Brain microvascular endothelial cell (primary cell): ENCODE results near the gene WDR45.
A peak's percentile ranks its signal among the peaks of the same experiment; 100 is the strongest.

Experiments
- DNase-seq: peaks from one replicate; pipeline ENCODE4 v3.0.0-alpha.2; 2020
- H3K27ac ChIP-seq: fragments of 250-450 bp; sonication (Bioruptor Pico); 2 replicates; pipeline ENCODE4 v1.5.1; 2020; ENCODE audit warnings: mild to moderate bottlenecking, moderate library complexity
- H3K27me3 ChIP-seq: fragments of 250-450 bp; sonication (Bioruptor Pico); replicated peaks from 2 replicates; pipeline ENCODE4 v1.5.1; 2020; ENCODE audit warnings: mild to moderate bottlenecking
- H3K36me3 ChIP-seq: fragments of 250-450 bp; sonication (Bioruptor Pico); replicated peaks from 2 replicates; pipeline ENCODE4 v1.5.1; 2020; ENCODE audit warnings: mild to moderate bottlenecking
- H3K4me3 ChIP-seq: 2 replicates; pipeline ENCODE4 v1.5.1; 2011; ENCODE audit warnings: low read depth, mild to moderate bottlenecking, control low read depth, low read length, moderate library complexity
- in situ Hi-C: cut with HindIII; loops from 2 replicates; pipeline ENCODE4 v1.10.0; 2017; ENCODE audit warnings: low sequenced_read_pairs, low pct_ligation_motif_present
- TF ChIP-seq, protein P1 (sequence below): IDR thresholded peaks from 2 replicates; pipeline ENCODE4 v1.5.1; 2011; ENCODE audit warnings: low read depth, mild to moderate bottlenecking, moderate library complexity, low read length, control low read depth, inconsistent platforms; ENCODE audit errors: missing control alignments

The WDR45 gene

DNA sequence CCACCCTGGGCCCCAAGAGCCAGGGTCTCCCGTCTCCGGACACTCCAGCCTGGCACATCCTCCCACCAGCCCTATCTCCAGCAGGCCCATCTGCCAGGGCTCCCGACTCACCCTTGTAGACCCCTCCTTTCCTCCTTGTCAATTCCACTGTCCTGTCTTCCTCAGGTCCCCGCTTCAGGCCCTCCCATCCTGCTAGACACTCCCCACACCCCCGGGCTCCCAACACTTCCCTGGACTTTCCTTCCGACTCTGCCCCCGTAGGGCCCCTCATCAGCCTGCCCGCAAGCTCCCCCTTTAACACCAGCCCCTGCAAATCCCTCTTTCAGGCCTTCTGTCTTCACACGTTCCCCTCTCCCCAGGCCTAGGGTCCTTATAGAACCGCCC is 7.0 kb downstream of the WDR45 start:
- Histone ChIP-seq H3K36me3 (no peaks in the 10 kb centered on the region), H3K4me3 (peak overlapping the region; percentile 79), H3K27me3 (no peaks in the 10 kb centered on the region), H3K27ac (no peak overlapping the region)
- TF ChIP-seq, protein P1, sequence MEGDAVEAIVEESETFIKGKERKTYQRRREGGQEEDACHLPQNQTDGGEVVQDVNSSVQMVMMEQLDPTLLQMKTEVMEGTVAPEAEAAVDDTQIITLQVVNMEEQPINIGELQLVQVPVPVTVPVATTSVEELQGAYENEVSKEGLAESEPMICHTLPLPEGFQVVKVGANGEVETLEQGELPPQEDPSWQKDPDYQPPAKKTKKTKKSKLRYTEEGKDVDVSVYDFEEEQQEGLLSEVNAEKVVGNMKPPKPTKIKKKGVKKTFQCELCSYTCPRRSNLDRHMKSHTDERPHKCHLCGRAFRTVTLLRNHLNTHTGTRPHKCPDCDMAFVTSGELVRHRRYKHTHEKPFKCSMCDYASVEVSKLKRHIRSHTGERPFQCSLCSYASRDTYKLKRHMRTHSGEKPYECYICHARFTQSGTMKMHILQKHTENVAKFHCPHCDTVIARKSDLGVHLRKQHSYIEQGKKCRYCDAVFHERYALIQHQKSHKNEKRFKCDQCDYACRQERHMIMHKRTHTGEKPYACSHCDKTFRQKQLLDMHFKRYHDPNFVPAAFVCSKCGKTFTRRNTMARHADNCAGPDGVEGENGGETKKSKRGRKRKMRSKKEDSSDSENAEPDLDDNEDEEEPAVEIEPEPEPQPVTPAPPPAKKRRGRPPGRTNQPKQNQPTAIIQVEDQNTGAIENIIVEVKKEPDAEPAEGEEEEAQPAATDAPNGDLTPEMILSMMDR = no peak
- no peak for DNase-seq
- in situ Hi-C loops = no loop called here

DNA sequence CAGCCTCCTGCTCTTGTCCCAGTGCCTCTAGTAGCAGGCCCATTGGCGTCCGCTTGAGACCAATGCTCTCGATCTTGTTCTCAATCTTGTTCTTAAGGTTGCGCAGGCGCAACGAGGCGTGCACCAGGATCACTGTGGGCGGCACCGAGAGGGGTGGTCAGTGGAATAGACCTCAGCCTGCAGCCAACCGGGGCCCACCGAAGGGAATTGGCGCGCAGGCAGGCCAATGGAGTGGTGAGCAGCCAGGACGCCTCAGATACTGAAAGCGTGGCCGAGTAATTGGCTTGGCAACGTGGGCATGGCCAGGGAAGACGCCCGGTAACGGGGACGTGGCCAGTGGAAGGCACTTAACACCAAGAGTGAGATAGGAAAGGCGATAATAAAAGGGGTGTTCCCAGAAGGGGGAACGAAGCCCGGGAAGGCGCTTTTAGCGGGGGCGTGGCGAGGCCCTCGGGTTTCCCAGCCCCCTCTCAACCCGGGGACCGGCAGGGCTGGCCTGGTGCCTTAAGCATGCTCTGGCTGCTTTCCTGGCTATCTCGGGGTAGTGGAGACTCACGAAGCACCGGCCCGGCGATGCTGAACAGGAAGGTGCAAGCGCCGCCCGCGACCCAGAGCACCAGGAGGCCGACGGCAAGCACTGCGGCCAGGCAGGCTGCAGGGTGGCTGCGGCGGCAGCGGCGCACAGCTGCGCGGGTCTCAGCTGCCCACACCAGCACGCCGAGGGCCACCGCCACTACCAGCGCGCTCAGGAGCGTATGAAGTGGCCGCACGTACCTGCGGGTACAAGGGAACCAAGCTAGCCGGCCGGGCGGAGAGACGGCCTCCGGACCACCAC is 7.6 kb downstream of the WDR45 start:
- H3K27ac ChIP-seq = no peak overlapping the region

DNA sequence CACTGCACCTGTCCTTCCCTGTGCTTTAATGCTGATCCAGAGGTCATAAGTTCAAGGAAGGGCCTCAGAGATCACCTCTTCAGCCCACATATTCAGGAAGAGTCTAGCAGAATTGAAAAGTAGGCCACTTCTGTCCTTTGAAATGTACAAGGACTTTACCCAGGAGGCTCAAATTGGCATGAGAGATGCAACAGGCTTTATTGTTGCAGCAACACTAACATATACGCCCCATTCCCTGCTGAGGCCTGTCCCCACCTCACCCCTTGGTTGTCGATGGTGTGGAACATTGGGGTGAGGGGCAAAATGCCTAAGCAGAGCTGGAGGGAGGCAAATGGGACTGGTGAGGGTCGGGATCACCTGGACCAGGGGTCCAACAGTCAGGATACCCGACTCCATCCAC is 8.7 kb downstream of the WDR45 start:
- H3K27ac ChIP-seq = no peak overlapping the region
- H3K27me3 ChIP-seq = no peaks in the 10 kb centered on the region
- in situ Hi-C loops = no loop called here
- H3K4me3 ChIP-seq = no peak overlapping the region
- TF ChIP-seq, protein P1 = no peak
- no peaks in the 10 kb centered on the region for H3K36me3 ChIP-seq
- no peak for DNase-seq

More for the DNA sequence above, 7.6 kb downstream of the WDR45 start:
- TF ChIP-seq, protein P1 = no peak
- DNase-seq = peak; percentile 57
- Histone ChIP-seq H3K27me3 (no peaks in the 10 kb centered on the region), H3K4me3 (peak overlapping the region; percentile 79), H3K36me3 (no peaks in the 10 kb centered on the region)
- in situ Hi-C loops = no loop called here

DNA sequence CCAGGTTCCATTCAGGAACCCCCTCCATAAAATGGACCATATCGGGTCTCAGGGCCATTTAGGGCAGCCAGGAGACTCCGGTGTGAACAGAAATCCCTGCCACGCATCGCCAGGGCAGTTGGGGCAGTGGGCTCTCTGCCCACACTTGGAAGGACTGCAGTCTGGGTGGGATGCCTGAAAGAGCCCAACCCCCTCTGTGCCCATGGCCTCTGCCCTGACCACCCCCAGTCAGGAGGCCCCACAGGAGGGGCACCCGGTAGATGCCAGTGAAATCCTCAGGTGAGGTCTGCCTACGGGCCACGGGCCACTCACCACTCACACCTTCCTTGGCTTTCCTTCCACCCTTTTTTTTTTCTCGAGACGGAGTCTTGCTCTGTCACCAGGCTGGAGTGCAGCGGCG is 10.6 kb downstream of the WDR45 start:
- Histone ChIP-seq H3K4me3 (no peak overlapping the region), H3K27me3 (no peaks in the 10 kb centered on the region), H3K27ac (no peak overlapping the region), H3K36me3 (no peaks in the 10 kb centered on the region)
- in situ Hi-C loops = no loop called here
- TF ChIP-seq, protein P1 = no peak
- DNase-seq = no peak

DNA sequence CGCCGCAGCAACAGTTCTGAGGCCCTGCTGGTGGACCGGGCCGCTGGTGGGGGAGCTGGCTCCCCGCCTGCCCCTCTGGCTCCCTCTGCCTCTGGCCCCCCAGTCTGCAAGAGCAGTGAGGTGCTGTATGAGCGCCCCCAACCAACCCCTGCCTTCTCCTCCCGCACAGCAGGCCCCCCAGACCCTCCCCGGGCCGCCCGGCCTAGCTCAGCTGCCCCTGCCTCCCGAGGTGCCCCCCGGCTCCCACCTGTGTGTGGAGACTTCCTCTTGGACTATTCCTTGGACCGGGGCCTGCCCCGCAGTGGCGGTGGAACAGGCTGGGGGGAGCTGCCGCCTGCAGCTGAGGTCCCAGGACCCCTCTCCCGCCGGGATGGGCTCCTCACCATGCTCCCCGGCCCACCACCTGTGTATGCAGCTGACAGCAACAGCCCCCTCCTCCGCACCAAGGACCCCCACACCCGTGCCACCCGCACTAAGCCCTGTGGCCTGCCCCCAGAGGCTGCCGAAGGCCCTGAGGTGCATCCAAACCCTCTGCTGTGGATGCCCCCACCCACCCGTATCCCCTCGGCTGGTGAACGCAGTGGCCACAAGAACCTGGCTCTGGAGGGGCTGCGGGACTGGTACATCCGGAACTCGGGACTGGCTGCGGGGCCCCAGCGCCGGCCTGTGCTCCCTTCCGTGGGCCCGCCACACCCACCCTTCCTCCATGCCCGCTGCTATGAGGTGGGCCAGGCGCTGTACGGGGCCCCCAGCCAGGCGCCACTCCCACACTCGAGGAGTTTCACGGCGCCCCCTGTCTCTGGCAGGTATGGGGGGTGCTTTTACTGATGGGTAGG is 12.2 kb downstream of the WDR45 start:
- Histone ChIP-seq H3K4me3 (no peak overlapping the region), H3K36me3 (no peaks in the 10 kb centered on the region), H3K27me3 (no peaks in the 10 kb centered on the region), H3K27ac (no peak overlapping the region)
- DNase-seq = no peak
- in situ Hi-C loops = no loop called here
- TF ChIP-seq, protein P1 = no peak
